Activated CD8-positive, alpha-beta memory T cell treated with anti-CD3 and anti-CD28 coated beads, Interleukin-2, amount 50 U/mL, for 4 hours (primary cell): ENCODE measurements around the gene DERA.
"Not testable (repeated sequence)": the region's sequence is repeated elsewhere in the genome, so short reads cannot be mapped to it uniquely, and the experiment has no call there.

ENCODE experiments used
- DNase-seq: peaks from one replicate; pipeline ENCODE4 v3.0.0-alpha.2; 2020

The DERA gene

GRCh38 chr12:15910468-15910863 lies 666 bp upstream of the DERA start:
- no peak for DNase-seq

- not testable (repeated sequence) for DNase-seq
Measured at GRCh38 chr12:15911931-15912330, 799 bp downstream of the DERA start.

GRCh38 chr12:15914131-15914530 lies 3.0 kb downstream of the DERA start:
- not testable (repeated sequence) for DNase-seq

- no peak for DNase-seq
Measured at GRCh38 chr12:15918066-15918465, 6.9 kb downstream of the DERA start.

GRCh38 chr12:15919418-15919817 lies 8.3 kb downstream of the DERA start:
- no peak for DNase-seq

GRCh38 chr12:15924956-15925355 lies 13.8 kb downstream of the DERA start:
- DNase-seq: no peak

GRCh38 chr12:15928346-15928745 lies 17.2 kb downstream of the DERA start:
- DNase-seq: no peak

- no peak for DNase-seq
Measured at GRCh38 chr12:15928870-15929571, 17.9 kb downstream of the DERA start.

- DNase-seq: no peak
Measured at GRCh38 chr12:15931590-15932053, 20.5 kb downstream of the DERA start.

GRCh38 chr12:15932327-15932726 lies 21.2 kb downstream of the DERA start:
- no peak for DNase-seq

GRCh38 chr12:15932971-15933370 lies 21.8 kb downstream of the DERA start:
- DNase-seq: no peak

- DNase-seq: no peak
Measured at GRCh38 chr12:15933751-15934150, 22.6 kb downstream of the DERA start.

- no peak for DNase-seq
Measured at GRCh38 chr12:15936751-15937150, 25.6 kb downstream of the DERA start.

- DNase-seq: no peak
Measured at GRCh38 chr12:15937902-15938301, 26.8 kb downstream of the DERA start.

GRCh38 chr12:15939111-15939510 lies 28.0 kb downstream of the DERA start:
- no peak for DNase-seq

GRCh38 chr12:15942475-15942874 lies 31.3 kb downstream of the DERA start:
- DNase-seq: no peak

GRCh38 chr12:15943519-15943918 lies 32.4 kb downstream of the DERA start:
- not testable (repeated sequence) for DNase-seq

- DNase-seq: not testable (repeated sequence)
Measured at GRCh38 chr12:15948461-15948860, 37.3 kb downstream of the DERA start.

GRCh38 chr12:15955281-15955680 lies 44.1 kb downstream of the DERA start:
- DNase-seq: no peak

- no peak for DNase-seq
Measured at GRCh38 chr12:15956010-15956409, 44.9 kb downstream of the DERA start.

- DNase-seq: no peak
Measured at GRCh38 chr12:15956413-15957185, 45.5 kb downstream of the DERA start.

- DNase-seq: no peak
Measured at GRCh38 chr12:15962760-15963159, 51.6 kb downstream of the DERA start.

GRCh38 chr12:15963271-15963670 lies 52.1 kb downstream of the DERA start:
- no peak for DNase-seq

- DNase-seq: no peak
Measured at GRCh38 chr12:15966426-15966825, 55.3 kb downstream of the DERA start.
